ENCODE data around the gene BPI. TPM values are rescaled to one million over a fixed set of nuclear protein-coding genes. Genes with fewer than 3 reads are reported as not detected.

The BPI gene
- total RNA-seq, 1 experiment from 2014 or later: not detected

- H3K4me2 ChIP-seq (ENCODE audit: low read length): no peak overlapping the region
- H3K79me2 ChIP-seq (ENCODE audit: insufficient read depth, low read length): no peaks in the 10 kb centered on the region
- H3K9ac ChIP-seq (ENCODE audit: low read length): no peak overlapping the region
- no peaks in the 10 kb centered on the region for H4K20me1 ChIP-seq (ENCODE audit: insufficient read depth)
- DNase-seq (ENCODE audit: low read depth, low spot score) (no peak), ATAC-seq (no peak)
- ChIA-PET CTCF (no interaction called here), RAD21 (ENCODE audit: low non-redundant PET in 1 of 2, low total read pairs in 2 of 2, uncharacterized antibody in 2 of 2, unreplicated experiment in 2 of 2) (no interaction called here), POLR2A (no interaction called here)
- H3K4me3 ChIP-seq (replicated peaks in 1 of 2; ENCODE audit: low read depth in 1 of 2, low read length in 2 of 2): no peak overlapping the region
- no peaks in the 10 kb centered on the region for H3K9me2 ChIP-seq (ENCODE audit: insufficient read depth)
- intact Hi-C loops (cut with micrococcal nuclease): no loop called here
- TF ChIP-seq EZH2 (IDR thresholded peaks at IDR 0.05) (no peak), EGR1 (IDR thresholded peaks at IDR 0.05; ENCODE audit: low read depth) (no peak), MAX (IDR thresholded peaks at IDR 0.05) (no peak), POLR2AphosphoS5 (IDR thresholded peaks at IDR 0.05; ENCODE audit: low read depth, low read length) (no peak), REST (IDR thresholded peaks at IDR 0.05; ENCODE audit: low read depth) (no peak), RAD21 (IDR thresholded peaks at IDR 0.05; ENCODE audit: low read depth) (no peak), SP1 (IDR thresholded peaks at IDR 0.05; ENCODE audit: low read depth) (no peak), ZFX (IDR thresholded peaks at IDR 0.05) (no peak), EZH2phosphoT487 (IDR thresholded peaks at IDR 0.05; ENCODE audit: borderline replicate concordance) (no peak), ZNF274 (IDR thresholded peaks at IDR 0.05; ENCODE audit: low read depth, low read length) (no peak)
- no peak overlapping the region for H3K27ac ChIP-seq (ENCODE audit: low read depth, low read length)
- no peaks in the 10 kb centered on the region for H3K36me3 ChIP-seq (ENCODE audit: control insufficient read depth in 1 of 2, insufficient read depth in 2 of 2, low read length in 2 of 2)
- no peak overlapping the region for H2AFZ ChIP-seq (ENCODE audit: low read depth, low read length, poor library complexity, severe bottlenecking)
- BruUV-seq (replicated peaks): no TSS peak
- peaks cover 6% of the 10 kb centered on the region; the same call in 1 of the 2 replicates for H3K27me3 ChIP-seq (ENCODE audit: insufficient read depth, low read length)
- H3K4me1 ChIP-seq (ENCODE audit: control insufficient read depth in 1 of 2, insufficient read depth in 2 of 2, low read length in 2 of 2): no peaks in the 10 kb centered on the region
- H3K9me3 ChIP-seq (ENCODE audit: control insufficient read depth in 1 of 2, insufficient read depth in 1 of 2, low read depth in 1 of 2, low read length in 2 of 2): no peaks in the 10 kb centered on the region
These were observed 13.5 kb downstream of the BPI start for GRCh38 chr20:38317422-38317821.
